Measurements from ENCODE around the gene LPGAT1.
"Not testable (repeated sequence)": the region's sequence is repeated elsewhere in the genome, so short reads cannot be mapped to it uniquely, and the experiment has no call there.

LPGAT1 gene

DNA sequence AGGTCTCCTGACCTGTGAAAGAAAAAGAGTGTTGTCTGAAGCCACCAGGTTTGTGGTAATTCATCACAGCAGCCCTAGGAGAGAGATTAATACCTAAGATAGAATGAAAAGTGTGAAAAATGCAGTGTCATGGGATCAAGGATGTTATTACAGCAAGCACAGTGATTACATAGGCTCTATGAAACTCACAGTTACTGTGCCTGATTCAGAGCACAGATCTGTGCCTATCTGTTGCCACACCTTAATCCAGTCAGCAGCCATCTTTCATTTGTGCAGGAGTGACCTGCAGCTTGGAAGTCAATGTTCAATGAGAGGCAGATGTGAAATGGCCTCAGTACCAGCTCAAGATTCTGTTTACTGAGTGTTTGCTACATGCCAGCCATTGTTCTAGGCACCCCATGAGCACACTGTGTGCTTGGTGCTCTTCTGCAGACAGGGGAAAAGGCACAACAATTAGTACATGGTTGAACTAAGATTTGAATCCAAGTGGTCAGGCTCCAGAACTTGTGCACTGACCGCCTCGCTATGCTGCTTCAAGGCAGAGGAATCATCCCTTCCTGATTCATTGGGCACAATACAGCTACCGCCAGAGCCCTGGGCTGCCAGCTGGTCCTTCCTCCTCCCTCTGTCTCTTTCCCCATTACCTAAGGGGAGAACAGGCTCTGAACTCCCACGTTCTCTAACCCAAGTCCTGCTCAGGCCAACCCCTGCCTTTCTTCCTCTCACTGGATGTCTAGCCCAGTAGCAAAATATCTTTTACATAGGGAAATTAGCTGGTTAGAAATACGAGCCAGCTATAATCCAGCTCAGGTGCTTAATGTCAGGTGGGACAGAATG lies 98.9 kb downstream of the LPGAT1 start:
- DNase-seq: no peak

GRCh38 chr1:211730347-211730746 lies 100.2 kb downstream of the LPGAT1 start:
- no peak for DNase-seq

GRCh38 chr1:211729238-211729637 lies 101.3 kb downstream of the LPGAT1 start:
- no peak for DNase-seq

DNA sequence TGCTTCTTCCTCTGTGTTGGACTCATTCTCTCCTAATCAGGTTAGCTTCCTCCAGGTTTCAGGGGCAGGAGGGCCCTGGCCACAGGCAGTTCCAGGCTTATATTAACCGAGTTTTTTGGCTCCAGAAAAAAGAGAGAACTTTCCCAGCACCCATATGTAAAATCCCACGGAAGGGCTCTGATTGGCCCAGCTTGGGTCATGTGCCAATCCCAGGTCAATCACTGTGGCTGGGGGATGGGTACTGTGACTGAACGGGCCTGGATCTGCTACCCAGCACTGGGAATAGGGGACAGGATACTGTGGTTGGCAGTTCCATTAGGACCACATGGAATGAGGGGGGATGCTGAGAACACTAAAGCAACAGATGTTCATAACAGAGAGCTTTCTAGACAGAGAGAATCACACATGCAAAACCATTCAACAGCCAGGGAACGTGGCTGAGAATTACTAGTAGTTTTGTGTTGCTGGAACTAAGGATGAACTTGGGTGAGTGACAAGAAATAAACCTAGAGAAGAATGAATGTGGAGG lies 104.0 kb downstream of the LPGAT1 start:
- no peak for DNase-seq

GRCh38 chr1:211724687-211725196 lies 105.8 kb downstream of the LPGAT1 start:
- DNase-seq: no peak

DNA sequence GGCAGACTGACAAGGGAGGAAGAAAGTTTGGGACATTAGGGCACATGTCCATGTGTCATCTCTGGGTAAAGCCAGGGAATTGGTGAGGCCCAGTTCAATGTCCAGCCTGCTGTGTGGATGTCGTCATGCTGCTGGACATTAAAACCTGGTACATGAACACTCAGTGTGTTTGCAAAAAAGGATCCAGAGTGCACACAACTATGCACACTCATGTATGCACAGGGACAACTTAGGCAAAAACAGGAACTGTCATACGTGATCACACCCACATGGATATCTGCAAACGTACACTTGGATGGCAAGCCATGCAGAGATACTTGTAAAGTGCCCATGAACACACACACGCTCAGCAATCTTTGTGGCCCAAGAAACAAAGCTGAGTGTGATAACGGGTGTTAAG lies 107.3 kb downstream of the LPGAT1 start:
- no peak for DNase-seq

DNA sequence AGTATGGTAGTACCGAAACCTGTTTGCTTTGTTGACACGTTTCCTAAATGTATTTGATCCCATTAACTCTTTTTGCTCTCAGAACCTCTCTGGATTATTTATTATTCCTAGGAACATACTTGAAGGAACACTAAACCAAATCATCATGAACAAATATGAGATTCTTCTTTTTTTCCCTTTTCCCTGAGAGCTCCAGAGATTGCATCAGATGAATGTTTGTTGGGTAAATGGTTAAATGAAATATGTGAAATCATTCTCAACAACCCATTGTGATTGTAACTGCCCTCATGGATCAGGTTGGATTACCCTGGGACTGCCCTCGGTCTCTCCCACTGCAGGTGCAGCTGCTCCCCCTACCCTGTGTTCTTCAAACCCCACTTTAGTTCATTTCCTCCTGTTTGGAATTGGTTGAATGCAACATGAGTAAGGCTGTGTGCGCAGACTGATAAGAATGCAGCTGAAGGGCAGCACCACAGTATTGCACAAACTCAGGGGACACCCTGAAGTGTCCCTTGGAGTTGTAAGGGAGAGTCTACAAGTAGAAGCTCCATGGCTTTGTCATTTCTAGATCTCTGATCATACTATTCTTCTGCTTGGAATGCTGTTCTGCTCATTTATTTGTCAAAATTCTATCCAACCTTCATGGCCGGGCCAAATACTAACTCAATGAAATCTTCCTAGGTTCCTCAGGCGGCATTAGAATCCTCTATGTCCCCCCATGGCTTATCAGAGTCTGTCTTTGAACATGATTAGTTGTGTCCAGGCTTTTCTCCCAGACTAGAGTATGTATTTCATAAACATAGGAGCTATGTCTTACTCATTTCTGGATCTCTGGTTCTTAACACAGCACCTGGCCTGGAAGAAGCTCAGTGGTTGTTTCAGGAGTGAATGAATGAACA lies 108.0 kb downstream of the LPGAT1 start:
- no peak for DNase-seq

DNA sequence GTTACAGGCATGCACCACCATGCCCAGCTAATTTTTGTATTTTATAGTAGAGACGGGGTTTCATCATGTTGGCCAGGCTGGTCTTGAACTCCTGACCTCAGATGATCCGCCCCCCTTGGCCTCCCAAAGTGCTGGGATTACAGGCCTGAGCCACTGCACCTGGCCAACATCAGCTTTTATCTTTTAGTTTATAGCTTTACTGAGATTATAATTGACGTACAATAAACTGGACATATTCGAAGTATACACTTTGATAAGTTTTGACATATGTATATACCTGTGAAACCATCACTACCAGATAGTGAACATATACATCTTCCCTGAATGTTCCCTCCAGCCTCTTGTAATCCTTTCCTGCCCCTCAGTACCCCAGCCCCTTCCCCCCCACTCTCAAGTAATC lies 114.0 kb downstream of the LPGAT1 start:
- not testable (repeated sequence) for DNase-seq

- no peak for DNase-seq
Measured at GRCh38 chr1:211715971-211716370, 114.6 kb downstream of the LPGAT1 start.

DNA sequence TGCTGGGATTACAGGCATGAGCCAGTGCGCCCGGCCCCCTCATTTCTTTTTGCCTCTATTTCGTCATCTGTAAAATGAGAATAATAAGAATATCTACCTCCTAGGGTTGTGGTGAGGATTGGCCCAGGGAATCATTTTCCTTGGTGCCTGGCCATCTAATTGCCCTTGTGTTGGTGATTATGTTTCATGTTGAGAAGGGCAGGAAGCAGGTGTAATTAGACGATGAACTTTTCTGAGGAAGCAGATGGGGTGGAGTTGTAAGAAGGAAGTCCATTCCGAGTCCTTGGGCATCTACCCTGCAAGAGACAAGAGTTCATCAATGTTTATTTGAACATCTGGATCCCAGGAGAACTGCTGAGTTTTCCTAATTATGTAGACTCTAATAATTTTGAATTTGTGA lies 116.4 kb downstream of the LPGAT1 start:
- DNase-seq: no peak

DNA sequence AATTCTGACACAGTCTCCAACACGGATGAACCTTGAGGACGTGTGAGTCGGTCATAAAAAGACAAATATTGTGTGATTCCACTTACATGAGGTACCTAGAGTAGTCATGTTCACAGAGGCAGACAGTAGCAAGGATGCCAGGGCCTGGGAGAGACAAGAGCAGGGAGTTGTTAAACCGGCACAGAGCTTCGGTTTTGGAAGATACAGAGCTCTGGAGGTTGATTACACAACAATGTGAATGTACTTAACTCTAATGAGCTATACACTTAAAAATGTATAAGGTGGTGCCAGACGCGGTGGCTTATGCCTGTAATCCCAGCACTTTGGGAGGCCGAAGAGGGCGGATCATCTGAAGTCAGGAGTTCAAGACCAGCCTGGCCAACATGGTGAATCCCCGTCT lies 117.3 kb downstream of the LPGAT1 start:
- no peak for DNase-seq

GRCh38 chr1:211711315-211711705 lies 119.3 kb downstream of the LPGAT1 start:
- no peak for DNase-seq

GRCh38 chr1:211710566-211711314 lies 119.8 kb downstream of the LPGAT1 start:
- no peak for DNase-seq

GRCh38 chr1:211708926-211709325 lies 121.6 kb downstream of the LPGAT1 start:
- DNase-seq: no peak

GRCh38 chr1:211708006-211708405 lies 122.6 kb downstream of the LPGAT1 start:
- DNase-seq: no peak

GRCh38 chr1:211705467-211706091 lies 125.0 kb downstream of the LPGAT1 start:
- DNase-seq: no peak

GRCh38 chr1:211704543-211704942 lies 126.0 kb downstream of the LPGAT1 start:
- no peak for DNase-seq

GRCh38 chr1:211703812-211704537 lies 126.6 kb downstream of the LPGAT1 start:
- DNase-seq: no peak

- no peak for DNase-seq
Measured at GRCh38 chr1:211701733-211702132, 128.8 kb downstream of the LPGAT1 start.

DNA sequence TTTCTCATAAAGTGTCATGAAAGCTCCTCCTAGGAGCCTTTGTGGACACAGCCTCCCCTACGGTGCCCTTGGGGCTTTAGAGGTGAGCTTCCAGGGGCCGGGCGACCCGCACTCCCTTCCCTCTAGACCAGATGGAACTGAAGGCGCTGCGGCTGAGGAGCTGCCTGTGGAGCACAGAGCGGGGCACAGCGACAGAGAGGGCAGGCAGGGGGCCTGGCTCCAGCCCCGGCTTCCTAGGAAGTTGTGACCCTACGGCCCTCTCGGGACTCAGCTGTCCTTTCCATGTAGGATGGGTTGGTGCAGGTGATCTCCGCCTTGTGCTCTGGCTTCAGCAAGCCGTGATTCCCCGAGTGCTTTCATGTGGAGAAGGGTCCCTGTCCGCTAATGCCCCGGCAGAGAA lies 131.5 kb downstream of the LPGAT1 start:
- DNase-seq: no peak
